Subcutaneous adipose tissue (tissue), 4 donors: ENCODE measurements around the gene BTLA. TPM values are rescaled to one million over a fixed set of nuclear protein-coding genes. Genes with fewer than 3 reads are reported as not detected.

Experiments used
- total RNA-seq, 4 donors: library from RNA; depleted of rRNA; stranded (reverse); fragments of >200 nt; gene quantifications; one replicate each; pipeline ENCODE4 v1.1.0, GENCODE V29; 2016
- TF ChIP-seq, protein P1 (sequence below): fragments of 450-650 bp; IDR thresholded peaks from one replicate; pipeline ENCODE4 v1.5.1; 2016; ENCODE audit warnings: low read depth, mild to moderate bottlenecking, control low read depth, antibody characterized with exemption, moderate library complexity

The BTLA gene
- total RNA-seq, 4 donors from 2014 or later, result 1.3 to 1.5 TPM; not detected in 2

DNA sequence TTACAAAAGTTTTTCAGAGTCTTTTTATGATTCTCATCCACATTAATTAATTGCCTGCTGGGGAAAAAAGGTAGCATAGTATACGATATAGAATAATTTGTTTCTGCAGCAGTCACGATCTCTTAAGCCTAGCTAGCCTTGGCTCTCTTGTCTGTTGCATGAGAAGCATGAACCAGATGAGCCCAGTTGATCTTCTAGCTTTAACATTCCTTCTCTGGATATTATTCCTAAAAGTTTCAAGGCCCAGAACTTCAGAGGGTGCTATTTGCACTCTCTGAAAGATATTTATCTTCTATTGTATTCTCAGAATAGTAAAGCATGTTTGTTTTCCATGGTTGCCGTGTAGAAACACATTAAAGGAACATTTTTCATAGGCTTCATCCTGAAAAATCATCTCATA, 69.3 kb downstream of the BTLA start:
- TF ChIP-seq, protein P1, sequence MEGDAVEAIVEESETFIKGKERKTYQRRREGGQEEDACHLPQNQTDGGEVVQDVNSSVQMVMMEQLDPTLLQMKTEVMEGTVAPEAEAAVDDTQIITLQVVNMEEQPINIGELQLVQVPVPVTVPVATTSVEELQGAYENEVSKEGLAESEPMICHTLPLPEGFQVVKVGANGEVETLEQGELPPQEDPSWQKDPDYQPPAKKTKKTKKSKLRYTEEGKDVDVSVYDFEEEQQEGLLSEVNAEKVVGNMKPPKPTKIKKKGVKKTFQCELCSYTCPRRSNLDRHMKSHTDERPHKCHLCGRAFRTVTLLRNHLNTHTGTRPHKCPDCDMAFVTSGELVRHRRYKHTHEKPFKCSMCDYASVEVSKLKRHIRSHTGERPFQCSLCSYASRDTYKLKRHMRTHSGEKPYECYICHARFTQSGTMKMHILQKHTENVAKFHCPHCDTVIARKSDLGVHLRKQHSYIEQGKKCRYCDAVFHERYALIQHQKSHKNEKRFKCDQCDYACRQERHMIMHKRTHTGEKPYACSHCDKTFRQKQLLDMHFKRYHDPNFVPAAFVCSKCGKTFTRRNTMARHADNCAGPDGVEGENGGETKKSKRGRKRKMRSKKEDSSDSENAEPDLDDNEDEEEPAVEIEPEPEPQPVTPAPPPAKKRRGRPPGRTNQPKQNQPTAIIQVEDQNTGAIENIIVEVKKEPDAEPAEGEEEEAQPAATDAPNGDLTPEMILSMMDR, result no peak

DNA sequence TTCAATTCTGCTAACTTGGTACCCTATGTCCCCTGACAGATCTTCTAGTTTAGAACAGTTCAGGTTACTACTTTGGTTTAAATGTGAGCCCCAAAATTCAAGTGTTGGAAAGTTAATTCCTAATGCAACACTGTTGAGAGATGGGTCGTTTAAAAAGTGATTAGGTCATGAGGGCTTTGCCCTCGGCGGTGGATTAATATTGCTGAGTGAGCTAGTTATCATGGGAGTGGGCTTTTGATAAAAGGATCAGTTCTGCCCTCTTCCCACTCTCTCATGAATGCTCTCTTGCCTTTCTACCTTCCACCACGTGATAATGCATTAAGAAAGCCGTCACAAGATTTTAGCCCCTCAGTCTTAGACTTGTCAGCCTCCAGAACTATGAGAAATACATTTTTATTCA, 72.1 kb downstream of the BTLA start:
- TF ChIP-seq, protein P1, result no peak

DNA sequence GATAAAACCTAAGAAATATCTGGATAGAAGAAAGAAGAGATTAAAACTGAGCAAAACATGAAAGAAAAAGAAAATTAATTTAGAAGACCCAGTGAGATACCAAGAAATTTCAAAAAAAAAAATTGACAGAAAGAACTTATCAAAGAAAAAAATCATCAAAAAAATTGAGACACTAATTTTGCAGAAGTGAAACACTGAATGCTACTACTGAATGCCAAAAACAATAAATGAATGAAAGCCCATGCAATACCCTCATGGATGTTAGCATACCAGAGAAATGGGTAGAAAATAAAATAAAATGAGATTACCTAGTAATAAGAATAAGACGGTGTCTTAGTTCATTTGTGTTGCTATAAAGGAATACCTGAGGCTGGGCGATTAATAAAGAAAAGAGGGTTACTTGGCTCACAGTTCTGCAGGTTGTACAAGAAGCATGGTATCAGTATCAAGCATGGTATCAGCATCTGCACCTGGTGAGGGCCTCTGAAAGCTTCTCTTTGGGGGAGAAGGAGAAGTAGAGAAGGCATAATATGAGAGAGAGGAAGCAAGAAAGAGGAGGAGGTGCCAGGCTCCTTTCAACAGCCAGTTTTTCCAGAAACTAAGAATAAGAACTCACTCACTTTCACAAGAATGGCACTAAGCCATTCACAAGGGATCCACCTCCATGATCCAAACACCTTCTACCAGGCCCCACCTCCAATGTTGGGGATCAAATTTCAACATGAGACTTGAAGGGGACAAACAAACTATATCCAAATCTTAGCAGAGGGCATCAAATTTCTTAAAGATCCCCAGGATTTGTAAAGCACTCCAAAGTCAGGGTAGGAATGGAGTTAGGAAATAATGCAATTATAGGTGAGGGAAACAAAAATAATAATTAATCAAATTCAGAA, 73.2 kb downstream of the BTLA start:
- TF ChIP-seq, protein P1, result no peak

DNA sequence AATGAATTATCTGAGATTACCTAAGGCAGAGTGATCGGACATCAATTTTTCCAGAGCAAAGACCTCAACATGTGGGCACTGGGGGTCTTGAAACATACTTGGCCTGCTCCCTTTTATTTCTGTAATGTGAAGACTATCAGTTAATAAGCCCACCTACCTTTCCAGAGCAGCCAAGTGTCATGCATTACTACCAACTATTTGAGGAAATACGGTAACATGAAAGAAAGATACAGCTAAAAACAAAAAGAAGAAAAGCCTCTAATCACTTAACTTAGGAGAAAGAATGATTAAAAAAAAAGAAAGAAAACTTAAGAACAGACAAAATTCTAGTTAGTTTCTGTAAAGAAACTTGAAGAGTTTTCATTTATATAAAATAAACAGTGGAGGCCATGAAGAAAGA, 73.9 kb downstream of the BTLA start:
- TF ChIP-seq, protein P1, result no peak

- TF ChIP-seq, protein P1, result no peak
Observed at GRCh38 chr3:112424394-112424793, 74.9 kb downstream of the BTLA start.

DNA sequence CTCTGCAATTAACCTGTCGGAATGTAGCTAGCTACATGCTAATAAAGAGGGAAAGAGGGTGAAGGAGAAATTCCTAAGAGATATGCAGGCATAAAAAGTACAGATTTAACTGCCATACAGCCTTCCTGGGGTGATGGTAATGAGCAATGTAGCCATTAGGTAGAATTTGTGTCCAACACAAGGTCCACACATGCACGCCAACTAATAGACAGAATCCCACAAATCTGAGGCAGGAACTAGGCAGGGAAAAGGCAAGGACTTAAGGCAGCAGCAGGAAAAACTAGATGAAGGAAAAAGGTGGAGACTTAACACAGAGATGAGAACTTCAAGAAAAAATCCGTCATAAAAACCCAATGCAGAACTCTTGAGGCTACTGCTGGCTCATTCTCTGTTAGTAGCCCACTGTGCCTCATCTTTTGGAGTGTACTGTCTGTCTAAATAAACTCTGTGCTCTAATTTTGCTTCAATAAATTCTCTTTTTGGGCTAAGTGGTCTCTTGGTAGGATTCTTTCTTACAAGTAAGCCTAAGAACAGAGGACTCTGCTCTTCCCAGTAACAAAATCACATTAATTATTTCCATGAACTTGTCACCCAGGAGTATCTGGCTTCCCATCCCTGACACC, 81.5 kb downstream of the BTLA start:
- TF ChIP-seq, protein P1, result no peak
